GM12873 (cell line): ENCODE data around the gene UTP4.

Experiments used
- TF ChIP-seq, protein P1 (sequence below): IDR thresholded peaks from 2 replicates; pipeline ENCODE4 v1.5.1; 2012; ENCODE audit warnings: low read depth, mild to moderate bottlenecking, moderate library complexity, low read length, control low read depth; ENCODE audit not compliant: insufficient read depth; ENCODE audit errors: missing control alignments

The UTP4 gene

DNA sequence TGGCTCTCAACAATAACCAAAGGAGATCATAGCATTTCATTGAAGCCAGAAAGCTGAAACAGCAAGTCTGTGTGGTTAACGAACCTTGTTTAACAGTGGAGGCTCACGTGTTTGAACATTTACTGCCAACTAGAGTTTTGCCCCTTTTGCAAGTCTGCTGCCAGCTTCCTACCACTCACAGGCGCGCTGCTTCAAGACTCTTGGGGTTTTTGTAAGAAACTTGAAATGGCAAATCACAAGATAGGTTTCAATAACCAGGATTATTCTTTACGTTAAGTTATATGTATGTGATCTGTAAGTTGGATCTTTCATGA lies 55.7 kb downstream of the UTP4 start:
- TF ChIP-seq, protein P1, sequence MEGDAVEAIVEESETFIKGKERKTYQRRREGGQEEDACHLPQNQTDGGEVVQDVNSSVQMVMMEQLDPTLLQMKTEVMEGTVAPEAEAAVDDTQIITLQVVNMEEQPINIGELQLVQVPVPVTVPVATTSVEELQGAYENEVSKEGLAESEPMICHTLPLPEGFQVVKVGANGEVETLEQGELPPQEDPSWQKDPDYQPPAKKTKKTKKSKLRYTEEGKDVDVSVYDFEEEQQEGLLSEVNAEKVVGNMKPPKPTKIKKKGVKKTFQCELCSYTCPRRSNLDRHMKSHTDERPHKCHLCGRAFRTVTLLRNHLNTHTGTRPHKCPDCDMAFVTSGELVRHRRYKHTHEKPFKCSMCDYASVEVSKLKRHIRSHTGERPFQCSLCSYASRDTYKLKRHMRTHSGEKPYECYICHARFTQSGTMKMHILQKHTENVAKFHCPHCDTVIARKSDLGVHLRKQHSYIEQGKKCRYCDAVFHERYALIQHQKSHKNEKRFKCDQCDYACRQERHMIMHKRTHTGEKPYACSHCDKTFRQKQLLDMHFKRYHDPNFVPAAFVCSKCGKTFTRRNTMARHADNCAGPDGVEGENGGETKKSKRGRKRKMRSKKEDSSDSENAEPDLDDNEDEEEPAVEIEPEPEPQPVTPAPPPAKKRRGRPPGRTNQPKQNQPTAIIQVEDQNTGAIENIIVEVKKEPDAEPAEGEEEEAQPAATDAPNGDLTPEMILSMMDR = no peak

DNA sequence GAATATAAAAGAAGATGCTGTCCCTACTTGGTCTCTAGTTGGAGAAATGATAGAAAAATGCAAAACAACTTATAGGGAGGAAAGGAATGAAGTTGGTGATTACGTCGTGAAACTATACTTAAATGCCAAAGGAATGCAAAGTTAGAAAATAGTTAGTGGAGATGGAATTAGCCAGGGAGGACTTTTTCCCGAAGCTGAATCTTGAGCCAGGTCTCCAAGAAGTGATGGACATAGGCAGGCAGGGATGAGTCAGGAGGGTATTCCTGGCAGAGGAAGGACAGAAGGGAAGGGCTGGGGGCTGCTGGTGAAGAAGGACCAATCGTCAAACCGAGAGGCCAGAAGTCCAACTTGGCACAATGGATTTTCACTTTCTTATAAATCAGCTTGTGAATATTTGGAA lies 56.3 kb downstream of the UTP4 start:
- TF ChIP-seq, protein P1 = no peak

DNA sequence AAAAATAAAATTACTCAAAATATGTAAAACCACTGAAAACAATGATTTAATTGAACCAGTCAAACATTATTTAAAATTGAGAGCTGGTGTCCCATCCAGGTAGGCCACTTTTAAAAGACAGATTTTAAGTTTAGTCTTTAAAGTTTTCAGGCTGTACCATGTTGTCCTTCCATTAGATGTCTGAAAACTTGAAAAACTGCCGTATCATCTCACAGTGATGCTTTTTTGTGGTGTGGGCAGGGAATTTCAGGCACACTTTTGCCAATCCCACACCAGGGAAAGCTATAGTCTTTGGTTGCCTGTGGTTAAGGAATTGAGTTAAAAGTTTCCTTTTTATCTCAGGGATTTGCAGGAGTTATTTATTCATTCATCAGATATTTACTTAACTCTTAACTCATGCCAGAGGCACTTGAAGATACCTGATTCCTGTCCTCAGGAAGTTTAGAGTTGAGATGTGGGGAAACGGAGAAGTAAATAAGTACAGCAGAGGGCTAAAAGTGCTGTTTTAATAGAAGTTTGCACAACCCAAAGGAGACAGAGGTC lies 57.7 kb downstream of the UTP4 start:
- TF ChIP-seq, protein P1 = no peak

DNA sequence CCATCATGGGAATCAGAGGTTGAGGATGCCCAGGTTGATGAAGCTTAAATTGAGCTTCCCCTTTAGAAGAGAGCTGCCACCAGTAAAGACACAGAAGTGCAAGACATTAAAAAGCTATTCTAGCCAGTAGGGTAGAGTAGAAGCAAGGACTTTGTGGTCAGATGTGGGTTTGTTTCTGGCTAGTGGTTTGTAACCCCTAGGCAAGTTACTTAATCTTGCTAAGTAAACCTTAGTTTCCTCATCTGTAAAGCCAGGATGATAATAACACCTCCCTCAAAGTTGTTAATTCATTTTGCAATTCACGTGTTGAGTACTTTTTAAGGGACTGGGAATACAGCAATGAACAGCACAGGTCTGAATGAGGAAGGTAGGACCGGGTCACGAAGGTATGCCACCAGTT lies 58.1 kb downstream of the UTP4 start:
- TF ChIP-seq, protein P1 = no peak

DNA sequence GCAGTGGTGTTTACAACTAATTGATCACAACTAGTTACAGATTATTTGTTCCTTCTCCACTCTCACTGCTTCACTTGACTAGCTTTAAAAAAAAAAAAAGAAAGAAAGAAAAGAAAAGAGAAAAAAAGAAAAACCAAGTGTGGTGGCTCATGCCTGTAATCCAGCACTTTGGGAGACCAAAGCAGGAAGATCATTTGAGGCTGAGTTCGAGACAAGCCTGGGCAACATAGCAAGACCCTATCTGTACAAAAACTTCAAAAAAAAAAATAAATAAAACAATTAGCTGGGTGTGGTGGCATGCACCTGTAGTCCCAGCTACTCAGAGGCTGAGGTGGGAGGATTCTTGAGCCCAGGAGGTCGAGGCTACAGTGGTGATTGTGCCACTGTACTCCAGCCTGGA lies 58.7 kb downstream of the UTP4 start:
- TF ChIP-seq, protein P1 = no peak

DNA sequence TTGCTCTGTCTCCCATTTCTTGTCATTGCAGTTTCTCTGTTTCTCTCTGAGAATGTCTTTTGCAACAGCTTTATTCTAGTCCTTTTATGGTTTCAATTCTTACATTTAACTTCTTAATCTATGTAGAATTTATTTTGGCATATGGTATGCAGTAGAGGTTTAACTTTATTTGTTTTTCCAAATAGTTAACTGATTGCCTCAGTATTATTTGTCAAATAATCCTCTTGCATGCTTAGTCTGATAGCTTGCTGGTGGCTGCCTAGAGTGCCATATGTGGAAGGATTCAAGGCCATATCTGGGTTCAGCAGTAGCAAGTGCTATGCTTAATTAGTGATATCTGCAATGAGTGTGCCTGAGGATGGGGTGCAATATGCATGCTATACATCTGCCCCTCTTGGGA lies 61.4 kb downstream of the UTP4 start:
- TF ChIP-seq, protein P1 = no peak

DNA sequence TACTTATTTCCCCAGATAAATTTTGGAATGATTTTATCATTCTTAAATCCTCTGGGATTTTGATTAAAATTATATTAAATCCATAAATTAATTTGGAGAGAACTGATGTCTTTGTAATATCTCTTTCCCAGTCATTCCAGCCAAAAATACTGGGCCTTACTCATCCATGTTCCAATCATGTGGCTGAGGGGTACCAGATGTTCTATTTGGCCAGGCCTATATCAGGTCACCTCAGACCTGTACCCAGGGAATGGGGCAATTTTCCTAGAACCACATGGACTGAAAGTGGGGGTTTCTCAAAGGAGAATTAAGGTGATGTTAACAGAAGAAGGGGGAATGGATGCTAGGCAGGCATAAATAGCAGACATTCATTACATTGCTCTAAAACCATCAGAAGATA lies 62.0 kb downstream of the UTP4 start:
- TF ChIP-seq, protein P1 = no peak
